ENCODE data around the gene NKPD1.
A peak's percentile ranks its signal among the peaks of the same experiment; 100 is the strongest.
"Not testable (repeated sequence)": the region's sequence is repeated elsewhere in the genome, so short reads cannot be mapped to it uniquely, and the experiment has no call there.

Gene NKPD1

GRCh38 chr19:45137179-45137761 is 23.5 kb downstream of the NKPD1 start:
- DNase-seq: no peak

GRCh38 chr19:45136507-45137178 is 24.1 kb downstream of the NKPD1 start:
- no peak for DNase-seq

- DNase-seq: no peak
These were observed 25.5 kb downstream of the NKPD1 start for GRCh38 chr19:45135176-45135885.

- no peak for DNase-seq
These were observed 27.1 kb downstream of the NKPD1 start for GRCh38 chr19:45133661-45134060.

GRCh38 chr19:45130888-45131615 is 29.7 kb downstream of the NKPD1 start:
- DNase-seq: no peak

- DNase-seq: no peak
These were observed 30.5 kb downstream of the NKPD1 start for GRCh38 chr19:45130236-45130635.

GRCh38 chr19:45128806-45129205 is 32.0 kb downstream of the NKPD1 start:
- DNase-seq: no peak

GRCh38 chr19:45128146-45128545 is 32.6 kb downstream of the NKPD1 start:
- no peak for DNase-seq

- DNase-seq: no peak
These were observed 34.1 kb downstream of the NKPD1 start for GRCh38 chr19:45126654-45127053.

GRCh38 chr19:45125975-45126493 is 34.7 kb downstream of the NKPD1 start:
- DNase-seq: peak; percentile 68

GRCh38 chr19:45125360-45125759 is 35.4 kb downstream of the NKPD1 start:
- DNase-seq: no peak

GRCh38 chr19:45124021-45124420 is 36.8 kb downstream of the NKPD1 start:
- DNase-seq: no peak

- no peak for DNase-seq
These were observed 37.3 kb downstream of the NKPD1 start for GRCh38 chr19:45123440-45123850.

GRCh38 chr19:45122832-45123231 is 38.0 kb downstream of the NKPD1 start:
- DNase-seq: no peak

GRCh38 chr19:45121827-45122345 is 38.9 kb downstream of the NKPD1 start:
- DNase-seq: no peak

- DNase-seq: no peak
These were observed 41.2 kb downstream of the NKPD1 start for GRCh38 chr19:45119582-45119981.

GRCh38 chr19:45118591-45119355 is 42.0 kb downstream of the NKPD1 start:
- not testable (repeated sequence) for DNase-seq

- no peak for DNase-seq
These were observed 42.7 kb downstream of the NKPD1 start for GRCh38 chr19:45118106-45118505.

GRCh38 chr19:45117671-45118070 is 43.1 kb downstream of the NKPD1 start:
- no peak for DNase-seq

- peak; percentile 32 for DNase-seq
These were observed 43.6 kb downstream of the NKPD1 start for GRCh38 chr19:45117167-45117594.

GRCh38 chr19:45115809-45116615 is 44.8 kb downstream of the NKPD1 start:
- no peak for DNase-seq

Measured in CD4-positive, alpha-beta T cell treated with Interleukin-21 for 1 hour (primary cell).